WI38 (cell line): ENCODE data around the gene TARDBP.

Source experiments
- H3K4me3 ChIP-seq: 2 replicates; pipeline ENCODE4 v1.5.1; 2011; ENCODE audit warnings: low read depth, mild to moderate bottlenecking, control low read depth, low read length
- CTCF ChIP-seq: IDR thresholded peaks from 2 replicates; pipeline ENCODE4 v1.5.1; 2012; ENCODE audit warnings: low read depth, mild to moderate bottlenecking, control low read depth, low read length

TARDBP gene

GRCh38 chr1:11052839-11053757, 40.6 kb downstream of the TARDBP start:
- TF ChIP-seq CTCF, result no peak
- no peak overlapping the region for H3K4me3 ChIP-seq

- H3K4me3 ChIP-seq, result no peak overlapping the region
- TF ChIP-seq CTCF, result no peak
These were observed 41.3 kb downstream of the TARDBP start for GRCh38 chr1:11053758-11054137.

- H3K4me3 ChIP-seq, result no peak overlapping the region
- no peak for TF ChIP-seq CTCF
These were observed 41.7 kb downstream of the TARDBP start for GRCh38 chr1:11054181-11054580.

GRCh38 chr1:11054666-11055065, 42.2 kb downstream of the TARDBP start:
- no peak overlapping the region for H3K4me3 ChIP-seq
- no peak for TF ChIP-seq CTCF

- TF ChIP-seq CTCF, result no peak
- H3K4me3 ChIP-seq, result no peak overlapping the region
These were observed 43.2 kb downstream of the TARDBP start for GRCh38 chr1:11055676-11056075.

DNA sequence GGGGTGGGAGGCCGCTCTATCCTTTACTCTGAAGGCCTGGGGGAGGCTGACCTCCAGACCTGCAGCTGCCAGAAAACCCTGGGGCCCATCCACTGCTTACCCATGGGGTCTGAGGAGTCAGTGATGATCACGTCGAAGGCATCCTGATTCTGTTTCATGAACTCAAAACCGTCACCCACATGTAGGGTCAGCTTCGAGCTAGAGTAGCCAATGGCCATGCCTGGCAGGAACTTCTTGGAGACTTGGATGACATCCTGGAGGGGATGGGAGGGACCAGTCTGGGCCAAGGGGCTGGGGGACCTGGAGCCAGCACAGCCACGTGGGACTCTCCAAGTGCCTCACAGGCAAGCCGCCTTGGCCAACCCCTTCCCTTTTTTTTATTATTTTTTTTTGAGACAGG, 44.0 kb downstream of the TARDBP start:
- no peak for TF ChIP-seq CTCF
- no peak overlapping the region for H3K4me3 ChIP-seq

DNA sequence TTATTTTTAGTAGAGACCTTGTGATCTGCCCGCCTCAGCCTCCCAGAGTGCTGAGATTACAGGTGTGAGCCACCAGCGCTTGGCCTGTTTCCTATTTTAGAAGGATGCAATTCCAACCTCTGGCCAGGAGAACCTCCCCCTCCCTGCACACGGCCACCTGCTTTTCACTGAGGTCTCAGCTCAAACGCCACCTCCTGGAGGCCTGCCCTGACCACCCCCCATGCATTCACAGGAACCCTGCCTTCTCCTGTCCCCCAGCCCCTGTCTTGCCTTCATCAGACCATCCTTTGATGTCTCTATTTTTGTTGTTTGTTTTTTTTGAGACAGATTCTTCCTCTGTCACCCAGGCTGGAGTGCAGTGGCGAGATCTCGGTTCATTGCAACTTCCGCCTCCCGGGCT, 45.0 kb downstream of the TARDBP start:
- no peak overlapping the region for H3K4me3 ChIP-seq
- TF ChIP-seq CTCF, result no peak
